COLO668 (cell line): ENCODE results near the gene SLC6A11.

Source experiments
- DNase-seq: peaks from one replicate; lab custom pipeline; 2025; ENCODE audit not compliant: unreplicated experiment; lab: John Stamatoyannopoulos, UW

Gene SLC6A11

DNA sequence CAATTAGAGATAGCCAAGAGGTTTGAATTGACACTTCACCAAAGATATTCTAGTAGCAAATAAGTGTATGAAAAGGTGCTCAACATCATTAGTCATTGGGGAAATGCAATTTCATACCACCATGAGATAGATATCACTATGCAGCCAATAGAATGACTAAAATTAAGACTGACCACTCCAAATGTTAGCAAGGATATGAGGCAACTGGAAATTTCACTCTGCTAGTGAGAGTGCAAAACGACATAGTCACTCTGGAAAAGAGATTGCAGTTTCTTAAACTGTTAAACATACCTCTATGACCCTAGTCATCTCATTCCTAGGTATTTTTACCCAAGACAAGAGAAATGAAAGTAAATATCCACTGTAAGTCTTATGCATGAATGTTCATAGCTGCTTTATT lies 27.6 kb upstream of the SLC6A11 start:
- DNase-seq, result no peak

DNA sequence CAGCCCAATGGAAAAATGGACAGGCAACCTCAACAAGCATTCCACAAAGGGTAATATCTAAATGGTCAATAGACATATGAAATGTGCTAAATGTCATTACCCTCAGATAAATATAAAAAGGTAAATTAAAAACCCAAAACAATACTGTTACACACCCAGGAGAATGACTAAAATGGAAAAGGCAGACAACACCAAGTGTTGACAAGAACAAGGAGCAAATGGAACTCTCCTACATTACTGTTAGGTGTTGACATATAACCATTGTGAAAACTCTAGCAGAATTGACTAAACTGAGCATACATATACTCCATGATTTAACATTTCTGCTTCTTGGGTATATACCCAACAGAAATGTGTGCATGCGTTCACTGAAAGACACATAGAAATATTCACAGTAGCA lies 25.3 kb upstream of the SLC6A11 start:
- DNase-seq, result no peak

DNA sequence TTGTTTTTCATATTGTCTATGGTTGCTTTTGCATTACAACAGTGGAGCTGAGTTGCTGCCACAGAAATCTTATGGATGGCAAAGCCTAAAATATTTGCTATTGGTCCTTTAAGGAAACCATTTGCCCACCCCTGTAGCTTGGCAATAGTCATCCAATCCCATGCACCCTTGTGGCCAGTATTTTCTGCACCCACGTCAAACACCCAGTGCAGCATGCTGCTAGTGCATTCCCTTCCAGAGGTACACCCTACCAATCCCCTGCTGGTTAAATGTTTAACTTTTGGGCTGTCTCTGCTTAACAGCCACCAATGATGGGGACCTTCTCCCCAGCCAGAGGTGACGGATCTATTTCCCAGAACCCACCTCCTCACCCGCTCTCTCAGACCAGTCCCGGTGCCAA lies 23.8 kb upstream of the SLC6A11 start:
- no peak for DNase-seq

DNA sequence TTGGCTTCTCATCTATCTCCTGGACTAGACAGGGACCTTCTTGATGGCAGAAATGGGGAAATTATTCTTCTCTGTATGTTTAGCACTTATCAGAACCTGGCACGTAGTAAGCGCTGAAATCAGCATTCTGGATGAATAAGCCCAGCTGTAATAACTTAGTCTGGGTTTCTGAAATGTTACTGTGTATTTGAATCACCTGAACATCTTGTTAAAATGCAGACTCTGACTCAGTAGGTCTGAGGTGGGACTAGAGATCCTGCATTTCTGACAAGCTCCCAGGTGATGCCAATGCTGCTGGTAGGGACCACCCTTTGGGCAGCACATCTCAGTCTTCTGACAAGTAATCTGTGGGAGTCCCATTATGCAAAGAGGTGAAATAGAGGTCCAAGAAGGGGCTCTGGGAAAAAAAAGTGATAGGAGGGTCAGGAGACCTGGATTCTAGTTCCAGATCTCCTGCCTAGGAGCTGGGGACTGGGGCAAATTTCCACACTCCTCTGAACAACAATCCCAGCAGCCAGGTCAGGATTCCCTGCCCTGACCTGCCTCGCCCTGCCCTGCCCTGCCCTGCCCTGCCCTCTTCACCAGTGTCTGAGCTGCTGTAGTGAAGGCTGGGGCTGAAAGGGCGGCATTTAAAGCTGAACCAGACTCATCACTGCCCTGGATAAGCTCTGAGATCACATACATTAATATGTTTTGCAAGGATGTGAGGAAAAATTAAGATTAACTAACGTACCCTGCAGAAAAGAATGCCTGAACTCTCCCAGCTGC lies 17.2 kb upstream of the SLC6A11 start:
- DNase-seq, result no peak

DNA sequence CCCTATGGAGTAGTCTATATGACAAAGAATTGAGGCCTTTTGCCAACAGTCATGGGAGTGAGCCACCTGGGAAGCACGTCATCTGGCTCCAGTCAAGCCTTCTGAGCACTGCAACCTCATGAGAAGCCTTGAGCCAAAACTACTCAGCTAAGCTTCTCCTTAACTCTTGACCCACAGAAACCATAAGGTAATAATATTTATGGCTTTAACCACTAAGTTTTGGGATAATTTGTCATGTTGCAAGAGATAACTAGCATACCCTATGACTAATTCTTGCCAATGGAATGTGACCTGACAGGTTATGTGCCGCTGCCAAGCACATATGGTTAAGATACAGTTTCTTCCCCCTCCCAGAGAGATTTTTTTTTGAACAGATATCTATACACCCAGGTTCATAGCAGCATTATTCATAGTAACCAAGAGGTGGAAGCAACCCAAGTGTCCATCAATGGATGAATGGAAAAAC lies 11.8 kb upstream of the SLC6A11 start:
- no peak for DNase-seq

DNA sequence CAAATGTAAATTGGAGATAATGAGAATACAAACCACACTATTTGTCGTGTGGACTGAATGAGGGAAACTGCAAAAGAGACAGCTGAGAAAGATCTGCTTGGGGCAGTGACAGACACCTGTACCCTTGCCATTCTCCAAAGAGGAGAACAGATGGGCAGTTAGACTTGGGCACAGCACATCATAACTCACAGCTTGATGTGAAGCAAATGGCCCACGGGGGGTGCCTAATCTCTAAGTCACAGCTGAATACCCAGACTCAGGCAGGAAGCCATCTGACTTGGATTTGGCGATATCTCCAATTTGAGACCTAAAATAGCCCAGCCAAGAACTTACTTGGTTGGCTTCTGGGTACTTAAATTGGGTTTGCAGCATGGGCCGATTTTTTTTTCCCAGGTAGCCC lies 10.0 kb upstream of the SLC6A11 start:
- no peak for DNase-seq

DNA sequence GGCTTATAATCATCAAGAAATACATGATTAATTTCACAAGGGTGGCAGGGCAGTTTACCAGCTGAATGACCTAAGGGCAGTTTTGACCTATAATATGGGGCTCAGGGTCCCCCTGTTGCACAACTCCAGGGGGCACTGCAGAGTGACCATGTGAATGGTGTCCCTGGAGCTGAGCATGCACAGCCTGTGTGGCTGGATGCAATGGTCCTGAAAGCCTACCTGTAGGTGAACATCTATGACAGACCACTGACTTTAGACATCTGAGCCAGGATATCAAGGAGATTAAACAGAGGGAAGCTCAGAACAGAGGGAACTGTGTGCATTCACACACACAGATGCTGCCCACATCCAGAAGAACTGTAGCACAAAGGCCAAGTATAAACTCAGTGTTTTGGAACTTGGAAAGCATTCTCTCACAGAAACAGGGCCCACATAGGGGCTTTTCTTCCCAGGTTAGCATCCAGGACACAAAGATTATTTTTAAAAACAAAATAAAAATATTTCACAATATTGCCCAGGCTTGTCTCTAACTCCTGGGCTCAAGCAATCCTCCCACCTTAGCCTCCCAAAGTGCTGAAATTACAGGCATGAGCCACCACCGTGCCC lies 7.8 kb upstream of the SLC6A11 start:
- no peak for DNase-seq

DNA sequence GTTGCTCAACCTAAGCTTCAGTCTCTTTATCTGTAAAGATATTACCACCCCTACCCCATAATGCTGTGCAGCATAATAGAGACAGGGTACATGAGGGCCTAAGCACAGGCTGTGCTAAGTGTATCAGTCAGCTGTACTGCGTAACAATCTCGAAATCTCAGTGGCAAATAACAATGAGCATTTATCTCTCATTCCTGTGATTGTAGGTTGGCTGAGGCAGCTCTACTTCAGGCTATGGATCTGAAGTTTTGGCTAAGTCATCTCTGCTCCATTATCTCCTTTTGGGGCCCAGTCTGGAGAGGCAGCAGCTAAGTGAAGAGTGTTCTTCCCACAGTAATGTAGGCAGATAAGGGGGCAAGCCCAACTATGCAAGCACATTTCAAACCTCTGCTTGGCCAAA lies 7.1 kb upstream of the SLC6A11 start:
- DNase-seq, result no peak

DNA sequence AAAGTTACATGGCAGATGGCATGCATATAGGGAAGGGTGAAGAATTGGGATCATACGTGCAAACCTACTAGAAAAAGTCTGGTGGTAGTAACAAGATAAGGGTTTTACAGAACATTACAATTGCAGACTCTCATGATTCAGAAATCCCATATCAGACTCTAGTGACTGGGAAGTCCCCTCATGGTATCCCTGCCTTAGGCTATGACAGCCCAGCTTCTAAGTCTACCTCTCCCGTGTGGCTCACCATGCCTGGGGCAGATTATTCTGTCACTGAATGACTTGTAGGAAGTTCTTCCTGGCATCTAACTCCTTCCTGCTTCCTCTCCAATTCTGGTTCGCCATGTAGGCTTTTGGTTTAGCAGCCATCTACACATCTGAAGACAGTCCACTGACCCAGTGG lies 5.7 kb upstream of the SLC6A11 start:
- DNase-seq, result no peak

DNA sequence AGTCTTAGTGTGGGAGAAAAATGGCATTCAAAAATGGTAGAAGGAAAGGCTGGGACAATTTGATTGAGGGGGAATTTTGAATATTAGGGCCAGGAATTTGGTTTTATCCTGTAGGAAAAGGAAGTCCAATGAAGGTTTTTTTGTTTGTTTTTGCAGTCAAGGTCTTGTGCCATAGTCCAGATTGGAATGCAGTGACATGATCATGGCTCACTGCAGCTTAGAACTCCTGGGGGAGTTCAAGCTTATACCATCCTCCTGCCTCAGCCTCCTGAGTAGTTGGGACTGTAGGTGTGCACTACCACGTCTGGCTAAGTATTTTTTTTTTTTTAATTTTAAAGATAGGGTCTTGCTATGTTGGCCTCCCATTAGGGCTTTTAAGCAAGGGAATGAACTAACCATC lies 2.6 kb upstream of the SLC6A11 start:
- DNase-seq, result no peak

DNA sequence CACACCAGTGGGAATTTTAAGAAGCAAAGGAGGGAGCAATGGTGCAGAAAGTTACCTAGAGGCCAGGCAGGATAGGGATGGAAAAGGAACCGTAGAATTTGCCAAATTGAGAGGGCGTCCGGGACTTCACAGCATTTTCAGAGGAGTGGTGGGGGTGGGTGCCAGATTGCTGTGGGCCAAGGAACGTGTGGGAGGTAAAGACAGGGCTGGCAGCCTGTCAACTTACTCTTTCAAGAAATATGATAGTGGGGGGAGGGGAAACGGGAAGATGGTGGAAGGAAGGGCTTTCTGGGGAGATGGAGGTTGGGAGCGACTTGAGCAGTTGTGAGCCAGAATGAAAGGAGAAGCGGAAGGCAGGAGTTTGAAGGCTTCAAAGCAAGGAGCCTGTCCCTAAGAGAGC lies 1.4 kb upstream of the SLC6A11 start:
- no peak for DNase-seq

DNA sequence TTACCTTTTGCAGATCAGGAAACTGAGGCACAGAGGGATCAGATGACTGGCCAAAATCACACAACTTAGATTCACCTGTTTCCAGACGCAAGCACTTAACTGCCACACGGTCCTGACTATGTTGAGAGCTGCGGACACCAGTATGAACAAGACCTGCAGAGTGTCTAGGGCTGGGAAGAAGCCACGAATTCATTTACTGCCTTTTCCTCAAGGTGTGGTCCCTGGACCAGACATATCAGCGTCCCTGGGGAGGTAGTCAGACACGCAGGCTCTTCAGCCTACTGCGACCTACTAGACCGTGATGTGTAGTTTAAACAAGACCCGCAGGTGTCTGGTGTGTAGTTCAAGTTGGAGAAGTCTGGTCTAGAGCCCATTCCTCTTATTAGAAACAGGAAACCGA lies 541 bp upstream of the SLC6A11 start:
- DNase-seq, result no peak

DNA sequence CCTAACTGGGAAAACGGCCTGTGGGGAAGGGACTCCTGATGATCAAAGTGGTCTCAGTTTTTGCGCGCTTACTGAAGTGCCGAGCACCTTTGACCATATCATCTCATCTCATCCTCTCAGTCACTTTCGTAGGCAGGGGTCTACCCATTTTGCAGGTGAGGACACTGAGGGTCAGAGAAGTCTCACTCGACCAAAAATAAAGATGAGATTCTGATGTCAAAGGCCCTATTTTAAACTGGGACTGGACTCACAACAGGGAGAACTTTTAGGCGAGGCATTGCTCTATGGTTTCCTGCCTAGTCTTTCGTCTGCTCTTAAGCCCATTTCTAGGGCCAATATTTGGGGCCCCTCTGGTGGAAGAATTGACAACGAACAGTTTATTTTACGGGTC lies 830 bp downstream of the SLC6A11 start:
- DNase-seq, result no peak

DNA sequence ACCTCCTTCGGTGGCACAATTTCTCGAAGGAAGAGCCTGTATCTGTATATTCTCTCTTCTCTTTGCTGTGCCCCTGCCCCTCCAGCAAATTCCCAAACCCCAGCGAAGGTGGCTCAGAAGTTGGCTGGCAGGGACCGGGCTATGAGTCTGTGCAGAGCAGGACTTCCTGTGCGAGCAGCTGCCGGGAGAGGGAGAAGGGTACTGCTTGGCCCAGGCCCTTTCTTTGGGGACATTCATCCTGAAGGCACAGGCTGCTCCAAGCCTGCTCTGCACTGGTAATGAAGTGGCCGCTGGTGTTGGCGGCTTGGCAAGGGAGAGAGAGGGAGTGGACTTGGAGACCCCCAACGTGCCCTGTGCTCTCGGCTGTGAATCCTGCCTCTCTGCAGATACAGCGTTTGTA lies 1.5 kb downstream of the SLC6A11 start:
- no peak for DNase-seq

DNA sequence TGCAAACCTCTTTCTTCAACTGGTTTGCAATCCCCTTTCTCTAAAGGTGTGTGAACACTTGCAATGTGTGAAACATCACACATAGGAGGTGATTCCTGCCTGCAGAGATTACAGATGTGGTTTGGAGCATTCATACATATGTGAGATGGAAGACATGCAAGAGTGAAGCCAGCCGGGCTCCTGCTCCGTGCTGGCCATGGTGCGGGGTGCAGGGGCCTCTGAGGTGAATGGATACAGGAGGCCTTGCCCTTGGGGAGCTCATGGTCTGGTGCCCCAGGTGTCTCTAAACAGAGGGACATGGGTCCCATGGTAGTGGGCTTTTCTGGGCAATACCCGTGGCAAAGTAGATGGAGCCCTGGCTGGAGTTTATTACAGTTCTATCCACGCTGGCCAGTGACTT lies 6.0 kb downstream of the SLC6A11 start:
- no peak for DNase-seq

DNA sequence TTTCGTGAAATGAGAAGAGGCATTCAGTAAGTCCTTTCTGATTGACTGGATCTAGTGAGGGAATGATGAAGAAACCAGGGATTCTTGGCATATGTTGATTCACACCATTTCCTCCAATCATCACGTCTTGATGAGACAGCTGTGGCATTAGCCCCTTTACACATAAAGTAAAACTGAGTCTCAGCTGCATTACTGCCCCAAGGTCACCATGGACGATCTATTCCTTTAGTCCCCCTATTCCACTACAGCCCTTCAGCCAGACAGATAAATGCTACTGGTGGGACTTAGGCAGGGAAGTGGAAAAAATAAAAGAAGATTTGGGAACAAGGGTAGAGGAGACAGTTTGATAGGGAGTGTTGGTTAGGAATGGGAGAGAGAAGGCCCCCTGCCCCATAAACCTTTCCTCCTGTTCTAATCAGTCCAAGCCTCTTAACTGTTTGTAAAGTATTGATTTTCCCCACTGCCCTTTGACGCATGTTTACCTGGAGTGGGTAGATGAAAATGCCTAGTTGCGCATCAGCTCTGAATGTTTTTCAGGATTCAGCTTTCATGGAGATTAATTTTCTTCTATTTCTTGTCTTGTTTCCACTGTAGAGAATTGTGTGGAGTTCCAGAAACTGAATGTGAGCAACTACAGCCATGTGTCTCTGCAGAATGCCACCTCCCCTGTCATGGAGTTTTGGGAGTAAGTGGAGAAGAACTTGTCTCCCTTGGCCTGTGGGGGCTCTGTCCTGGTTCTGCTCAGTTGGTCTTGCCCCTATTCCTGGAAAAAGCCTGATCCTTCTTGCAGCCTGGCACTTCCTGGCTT lies 6.9 kb downstream of the SLC6A11 start:
- no peak for DNase-seq

DNA sequence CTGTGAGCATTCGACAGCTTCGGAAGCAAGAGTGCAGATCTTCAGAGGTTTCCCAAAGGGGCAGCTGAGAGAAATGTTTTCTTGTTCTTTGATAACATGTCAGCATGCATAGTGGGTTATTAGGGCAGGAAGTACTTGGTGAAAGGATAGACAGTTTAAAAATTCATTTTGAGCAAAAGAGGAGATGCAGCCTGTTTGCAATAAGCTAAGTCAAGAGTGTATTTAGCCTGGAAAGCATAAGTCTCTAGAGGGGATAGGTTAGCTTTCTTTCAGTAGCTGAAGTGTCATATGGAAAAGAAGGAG lies 7.4 kb downstream of the SLC6A11 start:
- no peak for DNase-seq

DNA sequence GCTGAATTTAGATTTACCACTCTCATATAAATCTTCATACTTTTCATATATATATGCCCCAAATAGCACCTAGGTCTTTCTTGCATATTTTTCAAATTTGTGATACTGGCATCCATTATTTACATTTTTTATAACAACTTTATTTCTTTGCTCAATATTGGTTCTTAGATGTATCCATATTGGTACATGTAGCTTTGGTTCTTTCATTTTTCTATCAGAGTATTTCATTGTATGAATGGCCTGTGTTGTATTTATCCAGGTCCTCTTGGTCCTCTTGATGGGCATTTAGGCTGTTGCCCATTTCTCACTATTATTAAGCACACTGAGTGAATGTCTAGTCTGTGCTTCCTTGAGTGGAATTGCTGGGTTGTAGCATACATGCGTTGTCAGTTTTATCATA lies 8.4 kb downstream of the SLC6A11 start:
- DNase-seq, result no peak

DNA sequence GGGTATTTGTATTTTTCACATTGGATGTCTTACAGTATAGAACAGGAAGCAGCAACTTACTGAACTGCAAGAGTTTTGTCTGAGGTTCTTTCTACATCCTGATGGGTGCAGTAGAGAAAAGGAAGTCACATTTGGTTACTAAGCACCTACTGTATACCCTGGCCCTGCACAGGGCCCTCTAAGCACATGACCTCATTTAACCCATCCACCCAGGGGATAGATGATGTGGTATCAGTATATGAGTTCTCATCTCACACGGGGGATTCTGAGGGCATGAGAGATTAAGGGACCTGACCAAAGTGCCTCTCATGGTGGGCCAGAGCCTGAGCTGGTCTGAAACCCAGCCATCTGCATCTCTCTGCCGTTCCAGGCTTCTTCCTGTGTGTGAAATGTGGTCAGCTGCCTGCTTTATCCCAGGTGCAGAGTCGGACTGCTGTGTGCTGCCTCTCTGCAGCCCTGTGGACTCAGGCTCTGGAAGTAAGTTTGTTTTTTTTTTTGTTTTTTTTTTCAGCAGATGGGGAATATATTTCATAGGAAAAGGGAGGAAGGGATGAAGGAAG lies 17.9 kb downstream of the SLC6A11 start:
- DNase-seq, result no peak

DNA sequence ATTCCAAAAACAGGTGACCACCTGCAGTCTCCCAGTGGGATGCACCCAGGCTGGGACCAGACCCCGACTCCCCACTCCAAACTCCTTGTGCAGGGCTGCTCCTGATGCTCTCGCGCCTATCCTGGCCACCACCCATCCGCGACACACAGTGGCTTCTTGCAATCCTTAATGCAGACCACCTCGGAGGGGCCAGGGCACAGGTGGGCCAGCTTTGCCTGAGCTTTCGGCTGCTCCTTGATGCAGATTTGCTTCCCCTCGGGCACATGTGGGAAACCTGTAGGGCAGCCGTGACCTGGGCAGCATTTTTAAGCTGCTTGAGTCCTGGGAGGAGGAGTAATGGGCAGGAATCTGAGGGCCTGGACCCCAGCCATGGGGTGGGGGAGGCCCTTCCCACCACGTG lies 18.9 kb downstream of the SLC6A11 start:
- no peak for DNase-seq

DNA sequence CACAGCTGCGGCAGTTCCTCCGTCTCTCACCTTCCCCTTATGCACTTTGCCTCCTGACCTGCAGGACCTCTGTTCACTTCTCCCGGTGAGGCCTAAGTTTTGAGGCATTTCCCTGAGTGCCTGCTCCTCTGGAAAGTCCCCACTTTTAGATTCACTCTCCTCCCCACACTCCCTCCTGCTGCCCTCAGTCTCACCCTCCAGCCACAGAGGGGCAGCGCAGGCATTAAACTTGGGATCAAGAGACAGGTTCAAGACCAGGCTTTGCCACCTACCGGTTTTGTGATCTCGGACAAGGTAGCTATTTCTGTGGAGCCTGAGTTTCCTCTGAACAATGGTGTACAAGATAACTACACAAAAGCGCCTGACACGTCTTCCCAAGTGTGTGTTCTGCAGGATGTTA lies 19.4 kb downstream of the SLC6A11 start:
- no peak for DNase-seq

DNA sequence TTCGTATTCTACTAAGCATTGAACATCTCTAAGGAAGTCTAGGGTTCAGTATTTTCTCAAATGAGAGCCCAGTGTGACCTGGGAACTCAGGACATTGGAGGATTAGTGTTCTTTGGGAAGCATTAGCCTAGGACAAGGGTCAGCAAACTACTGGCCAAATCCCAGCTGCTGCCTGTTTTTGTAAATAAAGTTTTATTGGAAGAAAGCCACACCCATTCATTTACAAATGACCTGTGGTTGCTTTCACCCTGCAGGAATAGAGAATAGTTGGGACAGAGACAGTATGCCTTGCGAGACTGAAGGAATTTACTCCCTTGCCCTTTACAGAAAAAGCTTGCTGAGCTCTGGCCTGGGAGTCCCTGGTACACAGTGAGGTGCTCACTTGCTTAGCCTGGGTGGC lies 20.6 kb downstream of the SLC6A11 start:
- no peak for DNase-seq
